ENCODE results near the gene AFF3.

DNA sequence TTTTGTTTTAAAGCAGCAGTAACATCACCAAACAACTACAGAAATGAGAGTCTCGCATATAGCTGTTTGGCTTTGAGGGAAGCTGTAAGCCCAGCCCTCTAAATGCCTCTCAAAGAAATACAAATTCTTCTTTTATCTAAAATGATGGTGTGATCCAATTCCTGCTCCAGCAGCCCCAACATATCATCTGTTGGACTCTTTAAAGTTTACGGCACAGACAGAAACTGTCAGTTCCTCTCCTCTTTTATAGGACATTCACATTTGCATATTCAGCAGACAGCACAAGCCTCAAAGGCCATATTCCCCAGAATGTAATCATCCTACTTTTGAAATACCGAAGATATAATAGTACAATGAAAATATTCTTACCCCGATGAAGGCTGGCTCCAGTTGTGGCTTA, 435.7 kb downstream of the AFF3 start:
- TF ChIP-seq POLR2A (IDR thresholded peaks at IDR 0.05) (no peak), POLR2AphosphoS5 (IDR thresholded peaks at IDR 0.05) (no peak)
- TF ChIP-seq, protein P1, sequence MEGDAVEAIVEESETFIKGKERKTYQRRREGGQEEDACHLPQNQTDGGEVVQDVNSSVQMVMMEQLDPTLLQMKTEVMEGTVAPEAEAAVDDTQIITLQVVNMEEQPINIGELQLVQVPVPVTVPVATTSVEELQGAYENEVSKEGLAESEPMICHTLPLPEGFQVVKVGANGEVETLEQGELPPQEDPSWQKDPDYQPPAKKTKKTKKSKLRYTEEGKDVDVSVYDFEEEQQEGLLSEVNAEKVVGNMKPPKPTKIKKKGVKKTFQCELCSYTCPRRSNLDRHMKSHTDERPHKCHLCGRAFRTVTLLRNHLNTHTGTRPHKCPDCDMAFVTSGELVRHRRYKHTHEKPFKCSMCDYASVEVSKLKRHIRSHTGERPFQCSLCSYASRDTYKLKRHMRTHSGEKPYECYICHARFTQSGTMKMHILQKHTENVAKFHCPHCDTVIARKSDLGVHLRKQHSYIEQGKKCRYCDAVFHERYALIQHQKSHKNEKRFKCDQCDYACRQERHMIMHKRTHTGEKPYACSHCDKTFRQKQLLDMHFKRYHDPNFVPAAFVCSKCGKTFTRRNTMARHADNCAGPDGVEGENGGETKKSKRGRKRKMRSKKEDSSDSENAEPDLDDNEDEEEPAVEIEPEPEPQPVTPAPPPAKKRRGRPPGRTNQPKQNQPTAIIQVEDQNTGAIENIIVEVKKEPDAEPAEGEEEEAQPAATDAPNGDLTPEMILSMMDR (IDR thresholded peaks at IDR 0.05 in 8 of 11, conservative IDR thresholded peaks at IDR 0.05 in 3 of 11) = no peak

Measured in spleen (tissue), 7 donors.